HepG2 (cell line): ENCODE data around the gene ETS1. TPM values are rescaled to one million over a fixed set of nuclear protein-coding genes. Genes with fewer than 3 reads are reported as not detected.

Source experiments
- ATAC-seq: fragments of 200-7000 bp; cut with Tn5 transposase; 3 replicates; pipeline ENCODE4 v1.9.1; 2020; ENCODE audit warnings: mild to moderate bottlenecking, moderate library complexity
- BruUV-seq: library from RNA; stranded (reverse); fragments of 400-500 nt; replicated peaks from 2 replicates; lab custom pipeline; 2021; lab: Mats Ljungman, UMichigan
- CTCF ChIA-PET: fragments of 300-600 bp; formaldehyde crosslinking; extraction: SDS; loops from one replicate; lab custom pipeline; 2021; ENCODE audit warnings: low total read pairs, inconsistent platforms, low intra/inter-chr PET ratio; lab: Yijun Ruan, JAX
- POLR2A ChIA-PET: fragments of 350-600 bp; sonication (Branson Sonifier 250); formaldehyde crosslinking; loops from one replicate; lab custom pipeline; 2020; ENCODE audit warnings: antibody characterized with exemption, inconsistent platforms; lab: Yijun Ruan, JAX
- DNase-seq: peaks from one replicate; pipeline ENCODE4 v3.0.0-alpha.2; 2015; ENCODE audit warnings: low spot score
- FAIRE-seq: peaks from 3 replicates; lab custom pipeline; 2011; peaks lifted over from hg19 to GRCh38; lab: Jason Lieb, UNC
- H2AFZ ChIP-seq: one replicate; pipeline ENCODE4 v1.6.1; 2011; ENCODE audit warnings: low read length, inconsistent platforms
- H3K27ac ChIP-seq: fragments of 300-600 bp; 3 replicates; pipeline ENCODE4 v1.8.0; 2011; ENCODE audit warnings: mixed run types, mild to moderate bottlenecking, mixed read lengths, low read length, inconsistent platforms; ENCODE audit not compliant: insufficient read depth; ENCODE audit errors: extremely low read length
- H3K27me3 ChIP-seq, 2 experiments: fragments of 200-600 bp in 1 of 2; 2 replicates in 1 of 2; 3 replicates in 1 of 2; pipeline versions ENCODE4 v1.6.0 to v1.8.0; 2011; ENCODE audit warnings: low read length in 2 of 2, mild to moderate bottlenecking in 2 of 2, moderate library complexity in 2 of 2, inconsistent platforms in 1 of 2; ENCODE audit not compliant: insufficient read depth in 2 of 2, control insufficient read depth in 1 of 2
- H3K36me3 ChIP-seq, 2 experiments: fragments of 200-600 bp in 1 of 2; replicated peaks in 1 of 2; 2 replicates in 1 of 2; 3 replicates in 1 of 2; pipeline versions ENCODE4 v1.5.1 to v1.8.0; 2011; ENCODE audit warnings: low read length in 2 of 2, inconsistent platforms in 1 of 2; ENCODE audit not compliant: insufficient read depth in 2 of 2, control insufficient read depth in 1 of 2
- H3K4me1 ChIP-seq: 2 replicates; pipeline ENCODE4 v1.5.1; 2012; ENCODE audit warnings: low read length, inconsistent platforms; ENCODE audit not compliant: insufficient read depth
- H3K4me2 ChIP-seq: 2 replicates; pipeline ENCODE4 v1.6.0; 2011; ENCODE audit warnings: low read depth, low read length, inconsistent platforms
- H3K4me3 ChIP-seq, 3 experiments: fragments of 200-600 bp in 1 of 3; sonication (generic), shearing (Covaris generic) in 1 of 3; replicated peaks in 1 of 3; 2 replicates each; pipeline ENCODE4 v1.5.1; 2011 to 2016; ENCODE audit warnings: low read length in 3 of 3, inconsistent platforms in 2 of 3, low read depth in 2 of 3, mild to moderate bottlenecking in 2 of 3, control low read depth in 1 of 3, mixed read lengths in 1 of 3; ENCODE audit not compliant: insufficient read depth in 1 of 3
- H3K79me2 ChIP-seq: one replicate; pipeline ENCODE4 v1.6.1; 2011; ENCODE audit warnings: low read length, inconsistent platforms; ENCODE audit not compliant: insufficient read depth
- H3K9ac ChIP-seq: 2 replicates; pipeline ENCODE4 v1.6.0; 2011; ENCODE audit warnings: mild to moderate bottlenecking, low read depth, low read length, inconsistent platforms; ENCODE audit not compliant: insufficient read depth
- H3K9me3 ChIP-seq: 2 replicates; pipeline ENCODE4 v1.5.1; 2012; ENCODE audit warnings: mild to moderate bottlenecking, low read length
- H4K20me1 ChIP-seq: 2 replicates; pipeline ENCODE4 v1.6.0; 2011; ENCODE audit warnings: inconsistent platforms, mild to moderate bottlenecking, low read length, moderate library complexity; ENCODE audit not compliant: insufficient read depth
- AKAP8 ChIP-seq: sonication (generic); formaldehyde crosslinking; IDR thresholded peaks from 2 replicates; pipeline ENCODE4 v1.5.1; 2020; ENCODE audit warnings: mild to moderate bottlenecking, missing genetic modification reagents
- GLI4 ChIP-seq: sonication (generic); formaldehyde crosslinking; IDR thresholded peaks from 2 replicates; pipeline ENCODE4 v1.5.1; 2020; ENCODE audit warnings: missing genetic modification reagents, mild to moderate bottlenecking, moderate library complexity, borderline replicate concordance
- HDAC1 ChIP-seq: sonication (generic); formaldehyde crosslinking; IDR thresholded peaks from 2 replicates; pipeline ENCODE4 v1.5.1; 2020; ENCODE audit warnings: mild to moderate bottlenecking, missing genetic modification reagents
- KDM3A ChIP-seq: IDR thresholded peaks from 2 replicates; pipeline ENCODE4 v1.6.1; 2018; ENCODE audit warnings: low read depth, missing compliant biosample characterization
- MXI1 ChIP-seq: IDR thresholded peaks from 3 replicates; pipeline ENCODE4 v1.6.1; 2012; ENCODE audit warnings: low read depth, low read length, inconsistent platforms, borderline replicate concordance
- PTBP1 ChIP-seq: fragments of 200-400 bp; formaldehyde crosslinking; IDR thresholded peaks from 2 replicates; pipeline ENCODE4 v1.6.1; 2018; ENCODE audit warnings: low read length, low read depth; ENCODE audit not compliant: poor library complexity, severe bottlenecking
- ZNF644 ChIP-seq: IDR thresholded peaks from 2 replicates; pipeline ENCODE4 v1.6.1; 2016; ENCODE audit warnings: low read depth
- ZNF746 ChIP-seq: sonication (generic); formaldehyde crosslinking; IDR thresholded peaks from 2 replicates; pipeline ENCODE4 v1.8.0; 2022; ENCODE audit warnings: mild to moderate bottlenecking, missing genetic modification reagents
- ZNF878 ChIP-seq: sonication (generic); formaldehyde crosslinking; IDR thresholded peaks from 2 replicates; pipeline ENCODE4 v1.8.1; 2023; ENCODE audit warnings: mild to moderate bottlenecking, missing genetic modification reagents, moderate library complexity
- ZSCAN22 ChIP-seq: sonication (generic); formaldehyde crosslinking; IDR thresholded peaks from 2 replicates; pipeline ENCODE4 v1.4.0; 2020; ENCODE audit warnings: mild to moderate bottlenecking, missing genetic modification reagents
- WGBS: methylation state at CpG from one replicate; pipeline ENCODE4 v1.1.6; 2017; ENCODE audit warnings: low lambda C conversion rate; 5-methylcytosine and 5-hydroxymethylcytosine counted together
- in situ Hi-C: cut with HindIII; loops from 2 replicates; pipeline ENCODE4 v1.10.0; 2017; ENCODE audit warnings: low pct_unique_long_range_greater_than_20kb; ENCODE audit not compliant: extremely low pct_ligation_motif_present
- intact Hi-C: fragments of 100-400 bp; cut with micrococcal nuclease; formaldehyde crosslinking; loops from one replicate; pipeline ENCODE4 v1.10.0; 2022; ENCODE audit not compliant: unreplicated experiment
- polyA plus RNA-seq, 8 experiments: library from polyadenylated mRNA; depleted of rRNA in 3 of 8; stranded (reverse) in 7 of 8; unstranded in 1 of 8; fragments of >200 nt; fragmentation: Illumina TruSeq in 4 of 8; extraction: Trizol in 4 of 8; gene quantifications; 2 replicates each; pipeline versions ENCODE4 v1.2.1 to v1.2.3, GENCODE V29; 2011 to 2016; ENCODE audit warnings: low read depth in 4 of 8, missing spikeins in 1 of 8, mixed read lengths in 1 of 8; ENCODE audit not compliant: insufficient read depth in 1 of 8
- total RNA-seq, 5 experiments: library from RNA; depleted of rRNA; stranded (reverse); fragments of >200 nt; fragmentation: Illumina TruSeq; extraction: Trizol; gene quantifications; 2 replicates each; pipeline ENCODE4 v1.2.3, GENCODE V29; 2016; ENCODE audit warnings: low read depth in 1 of 5
- TF ChIP-seq, protein P1 (sequence below): sonication (generic); formaldehyde crosslinking; IDR thresholded peaks from 2 replicates; pipeline ENCODE4 v1.5.1; 2020; ENCODE audit warnings: mild to moderate bottlenecking, missing genetic modification reagents, borderline replicate concordance
- TF ChIP-seq, protein P2 (sequence below): sonication (generic); formaldehyde crosslinking; IDR thresholded peaks from 2 replicates; pipeline ENCODE4 v1.5.1; 2020; ENCODE audit warnings: missing genetic modification reagents, mild to moderate bottlenecking, borderline replicate concordance
- TF ChIP-seq, protein P3 (sequence below): sonication (generic); formaldehyde crosslinking; IDR thresholded peaks from 2 replicates; pipeline ENCODE4 v1.4.0; 2020; ENCODE audit warnings: mild to moderate bottlenecking, missing genetic modification reagents

The ETS1 gene
- total and polyA plus RNA-seq, 2 of the 13 experiments (the other 11 are each of a cell fraction or from before 2014, with no cell fraction given) = 0.18 to 0.34 TPM

DNA sequence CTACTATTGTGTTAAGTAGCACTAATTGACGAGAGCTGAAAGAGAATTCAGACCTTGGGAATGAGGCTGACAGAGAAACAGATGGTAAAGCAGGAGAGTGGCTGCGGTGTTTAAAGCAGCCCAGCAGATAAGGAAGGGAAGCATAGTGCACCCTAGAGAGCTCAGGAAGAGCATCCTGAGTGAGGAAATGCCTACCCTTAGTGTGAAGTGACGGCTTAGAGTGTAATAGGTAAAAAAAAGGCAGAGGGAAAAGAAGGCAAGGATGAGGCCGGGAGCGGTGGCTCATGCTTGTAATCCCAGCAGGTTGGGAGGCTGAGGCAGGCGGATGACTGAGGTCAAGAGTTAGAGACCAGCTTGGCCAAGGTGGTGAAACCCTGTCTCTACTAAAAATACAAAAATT lies 22.4 kb upstream of the ETS1 start (continued):
- TF ChIP-seq, protein P1, sequence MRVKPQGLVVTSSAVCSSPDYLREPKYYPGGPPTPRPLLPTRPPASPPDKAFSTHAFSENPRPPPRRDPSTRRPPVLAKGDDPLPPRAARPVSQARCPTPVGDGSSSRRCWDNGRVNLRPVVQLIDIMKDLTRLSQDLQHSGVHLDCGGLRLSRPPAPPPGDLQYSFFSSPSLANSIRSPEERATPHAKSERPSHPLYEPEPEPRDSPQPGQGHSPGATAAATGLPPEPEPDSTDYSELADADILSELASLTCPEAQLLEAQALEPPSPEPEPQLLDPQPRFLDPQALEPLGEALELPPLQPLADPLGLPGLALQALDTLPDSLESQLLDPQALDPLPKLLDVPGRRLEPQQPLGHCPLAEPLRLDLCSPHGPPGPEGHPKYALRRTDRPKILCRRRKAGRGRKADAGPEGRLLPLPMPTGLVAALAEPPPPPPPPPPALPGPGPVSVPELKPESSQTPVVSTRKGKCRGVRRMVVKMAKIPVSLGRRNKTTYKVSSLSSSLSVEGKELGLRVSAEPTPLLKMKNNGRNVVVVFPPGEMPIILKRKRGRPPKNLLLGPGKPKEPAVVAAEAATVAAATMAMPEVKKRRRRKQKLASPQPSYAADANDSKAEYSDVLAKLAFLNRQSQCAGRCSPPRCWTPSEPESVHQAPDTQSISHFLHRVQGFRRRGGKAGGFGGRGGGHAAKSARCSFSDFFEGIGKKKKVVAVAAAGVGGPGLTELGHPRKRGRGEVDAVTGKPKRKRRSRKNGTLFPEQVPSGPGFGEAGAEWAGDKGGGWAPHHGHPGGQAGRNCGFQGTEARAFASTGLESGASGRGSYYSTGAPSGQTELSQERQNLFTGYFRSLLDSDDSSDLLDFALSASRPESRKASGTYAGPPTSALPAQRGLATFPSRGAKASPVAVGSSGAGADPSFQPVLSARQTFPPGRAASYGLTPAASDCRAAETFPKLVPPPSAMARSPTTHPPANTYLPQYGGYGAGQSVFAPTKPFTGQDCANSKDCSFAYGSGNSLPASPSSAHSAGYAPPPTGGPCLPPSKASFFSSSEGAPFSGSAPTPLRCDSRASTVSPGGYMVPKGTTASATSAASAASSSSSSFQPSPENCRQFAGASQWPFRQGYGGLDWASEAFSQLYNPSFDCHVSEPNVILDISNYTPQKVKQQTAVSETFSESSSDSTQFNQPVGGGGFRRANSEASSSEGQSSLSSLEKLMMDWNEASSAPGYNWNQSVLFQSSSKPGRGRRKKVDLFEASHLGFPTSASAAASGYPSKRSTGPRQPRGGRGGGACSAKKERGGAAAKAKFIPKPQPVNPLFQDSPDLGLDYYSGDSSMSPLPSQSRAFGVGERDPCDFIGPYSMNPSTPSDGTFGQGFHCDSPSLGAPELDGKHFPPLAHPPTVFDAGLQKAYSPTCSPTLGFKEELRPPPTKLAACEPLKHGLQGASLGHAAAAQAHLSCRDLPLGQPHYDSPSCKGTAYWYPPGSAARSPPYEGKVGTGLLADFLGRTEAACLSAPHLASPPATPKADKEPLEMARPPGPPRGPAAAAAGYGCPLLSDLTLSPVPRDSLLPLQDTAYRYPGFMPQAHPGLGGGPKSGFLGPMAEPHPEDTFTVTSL = no peak

DNA sequence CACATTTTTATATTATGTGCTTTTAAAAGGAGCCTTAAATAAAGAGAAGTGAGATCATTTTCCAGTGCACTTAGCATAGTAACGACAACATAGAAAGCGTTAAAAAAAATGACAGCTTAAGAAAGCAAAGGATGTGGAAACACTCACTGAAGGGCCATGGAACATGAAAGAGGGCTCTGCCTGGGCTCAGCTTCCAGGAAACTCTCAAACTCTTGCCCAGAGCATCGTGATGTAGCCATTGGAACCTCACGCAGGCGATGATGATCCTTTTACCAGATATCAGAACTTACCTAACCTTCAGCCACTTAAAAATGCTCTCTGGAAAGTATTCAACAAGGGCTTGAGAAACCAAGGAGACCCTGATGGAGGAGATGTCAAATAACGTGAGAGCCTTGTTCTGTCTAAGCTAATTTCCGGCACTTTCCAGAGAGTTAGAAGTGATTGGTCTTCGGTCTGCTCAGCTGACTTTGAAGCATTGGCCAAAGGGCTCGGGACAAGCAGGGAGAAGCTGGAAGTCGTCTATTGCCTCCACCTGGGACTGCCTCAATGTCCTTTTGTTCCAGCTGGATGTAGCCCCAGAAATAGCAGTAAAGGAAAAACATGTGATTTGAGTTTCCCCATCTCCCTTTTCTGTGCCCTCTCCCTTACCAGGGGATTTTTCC lies 21.5 kb upstream of the ETS1 start:
- CTCF ChIA-PET = no interaction called here
- Histone ChIP-seq H3K4me3 (no peak overlapping the region), H3K9ac (no peak overlapping the region), H3K4me2 (no peak overlapping the region), H4K20me1 (no peaks in the 10 kb centered on the region), H3K79me2 (no peaks in the 10 kb centered on the region), H3K27ac (no peak overlapping the region), H3K36me3 (no peaks in the 10 kb centered on the region), H3K9me3 (no peaks in the 10 kb centered on the region), H3K4me1 (no peaks in the 10 kb centered on the region), H3K27me3 (peaks cover under 1 to 11% of the 10 kb centered on the region in 2 experiments; a peak in 3 of 5 replicates), H2AFZ (no peak overlapping the region)
- BruUV-seq = no TSS peak
- TF ChIP-seq, protein P2, sequence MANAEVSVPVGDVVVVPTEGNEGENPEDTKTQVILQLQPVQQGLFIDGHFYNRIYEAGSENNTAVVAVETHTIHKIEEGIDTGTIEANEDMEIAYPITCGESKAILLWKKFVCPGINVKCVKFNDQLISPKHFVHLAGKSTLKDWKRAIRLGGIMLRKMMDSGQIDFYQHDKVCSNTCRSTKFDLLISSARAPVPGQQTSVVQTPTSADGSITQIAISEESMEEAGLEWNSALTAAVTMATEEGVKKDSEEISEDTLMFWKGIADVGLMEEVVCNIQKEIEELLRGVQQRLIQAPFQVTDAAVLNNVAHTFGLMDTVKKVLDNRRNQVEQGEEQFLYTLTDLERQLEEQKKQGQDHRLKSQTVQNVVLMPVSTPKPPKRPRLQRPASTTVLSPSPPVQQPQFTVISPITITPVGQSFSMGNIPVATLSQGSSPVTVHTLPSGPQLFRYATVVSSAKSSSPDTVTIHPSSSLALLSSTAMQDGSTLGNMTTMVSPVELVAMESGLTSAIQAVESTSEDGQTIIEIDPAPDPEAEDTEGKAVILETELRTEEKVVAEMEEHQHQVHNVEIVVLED (CRISPR knock-in tag) = no peak
- no peak for TF ChIP-seq GLI4 (CRISPR knock-in tag)
- no peak for TF ChIP-seq ZSCAN22 (CRISPR knock-in tag)
- no peak for TF ChIP-seq MXI1
- TF ChIP-seq ZNF878 (CRISPR knock-in tag) = no peak
- TF ChIP-seq KDM3A = no peak
- TF ChIP-seq, protein P3, sequence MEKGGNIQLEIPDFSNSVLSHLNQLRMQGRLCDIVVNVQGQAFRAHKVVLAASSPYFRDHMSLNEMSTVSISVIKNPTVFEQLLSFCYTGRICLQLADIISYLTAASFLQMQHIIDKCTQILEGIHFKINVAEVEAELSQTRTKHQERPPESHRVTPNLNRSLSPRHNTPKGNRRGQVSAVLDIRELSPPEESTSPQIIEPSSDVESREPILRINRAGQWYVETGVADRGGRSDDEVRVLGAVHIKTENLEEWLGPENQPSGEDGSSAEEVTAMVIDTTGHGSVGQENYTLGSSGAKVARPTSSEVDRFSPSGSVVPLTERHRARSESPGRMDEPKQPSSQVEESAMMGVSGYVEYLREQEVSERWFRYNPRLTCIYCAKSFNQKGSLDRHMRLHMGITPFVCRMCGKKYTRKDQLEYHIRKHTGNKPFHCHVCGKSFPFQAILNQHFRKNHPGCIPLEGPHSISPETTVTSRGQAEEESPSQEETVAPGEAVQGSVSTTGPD (CRISPR knock-in tag) = no peak
- TF ChIP-seq ZNF746 (CRISPR knock-in tag) = no peak
- no peak for TF ChIP-seq AKAP8 (CRISPR knock-in tag)
- no peak for TF ChIP-seq ZNF644 (CRISPR knock-in tag)
- TF ChIP-seq HDAC1 = no peak
- TF ChIP-seq PTBP1 = no peak
- WGBS = 17% methylated on average over 10 of the region's 10 CpGs
- DNase-seq (no peak), ATAC-seq (no peak), FAIRE-seq (no peak)
- POLR2A ChIA-PET = no interaction called here
- in situ Hi-C loops (no loop called here), intact Hi-C loops (no loop called here)
